ENCODE measurements around the gene CCN5. TPM values are rescaled to one million over a fixed set of nuclear protein-coding genes. Genes with fewer than 3 reads are reported as not detected.
A peak's percentile ranks its signal among the peaks of the same experiment; 100 is the strongest.

Gene CCN5
- total RNA-seq, 1 donor from 2014 or later, result not detected

- H3K4me3 Mint-ChIP-seq, result no peak overlapping the region
- peaks cover 9% of the 10 kb centered on the region for H3K4me1 Mint-ChIP-seq
- H3K27me3 Mint-ChIP-seq, result peaks cover 28% of the 10 kb centered on the region
- H3K27ac Mint-ChIP-seq, result no peak overlapping the region
- H3K36me3 Mint-ChIP-seq (ENCODE audit: low read depth), result no peaks in the 10 kb centered on the region
- H3K9me3 Mint-ChIP-seq, result peaks cover under 1% of the 10 kb centered on the region
- DNase-seq, result no peak
- intact Hi-C loops (cut with micrococcal nuclease), result no loop called here
Observed at GRCh38 chr20:44743916-44744655, 28.9 kb downstream of the CCN5 start.

- H3K27me3 Mint-ChIP-seq, result peaks cover 32% of the 10 kb centered on the region
- no peaks in the 10 kb centered on the region for H3K36me3 Mint-ChIP-seq (ENCODE audit: low read depth)
- peak overlapping the region; percentile 65 for H3K4me3 Mint-ChIP-seq
- no peaks in the 10 kb centered on the region for H3K9me3 Mint-ChIP-seq
- intact Hi-C loops (cut with micrococcal nuclease), result loop anchor here (5.0 kb wide), 1 partner anchor 142 kb away; the partner anchor contains the start of gene YWHAB
- H3K4me1 Mint-ChIP-seq, result peaks cover 9% of the 10 kb centered on the region
- peak overlapping the region; percentile 59 for H3K27ac Mint-ChIP-seq
- no peak for DNase-seq
Observed at GRCh38 chr20:44745122-44745597, 30.0 kb downstream of the CCN5 start.

GRCh38 chr20:44745598-44746366, 30.6 kb downstream of the CCN5 start, which contains the start of gene KCNK15:
KCNK15 (plus strand) TSS chr20:44745865; CDS start chr20:44745911, 46 bp downstream.
- peak; percentile 80 for DNase-seq
- Mint-ChIP-seq H3K9me3 (no peaks in the 10 kb centered on the region), H3K27me3 (peaks cover 32% of the 10 kb centered on the region), H3K27ac (peak within 1 kb of the TSS; percentile 59), H3K4me1 (peaks cover 9% of the 10 kb centered on the region), H3K4me3 (peak within 1 kb of the TSS; percentile 81), H3K36me3 (ENCODE audit: low read depth) (no peaks in the 10 kb centered on the region)
- intact Hi-C loops (cut with micrococcal nuclease), result loop anchor here (5.0 kb wide), 1 partner anchor 142 kb away; the partner anchor contains the start of gene YWHAB

GRCh38 chr20:44746367-44747165, 31.4 kb downstream of the CCN5 start:
- no peak for DNase-seq
- H3K27me3 Mint-ChIP-seq, result peaks cover 34% of the 10 kb centered on the region
- H3K27ac Mint-ChIP-seq, result peak overlapping the region; percentile 55
- intact Hi-C loops (cut with micrococcal nuclease), result loop anchor here (1.0 to 5.0 kb wide), 2 partner anchors 121 to 141 kb away; partner anchors contain the start of gene YWHAB
- H3K9me3 Mint-ChIP-seq, result no peaks in the 10 kb centered on the region
- no peaks in the 10 kb centered on the region for H3K36me3 Mint-ChIP-seq (ENCODE audit: low read depth)
- H3K4me3 Mint-ChIP-seq, result peak overlapping the region; percentile 81
- H3K4me1 Mint-ChIP-seq, result peaks cover 9% of the 10 kb centered on the region

- H3K36me3 Mint-ChIP-seq (ENCODE audit: low read depth), result no peaks in the 10 kb centered on the region
- peak; percentile 87 for DNase-seq
- peaks cover 30% of the 10 kb centered on the region for H3K27me3 Mint-ChIP-seq
- H3K9me3 Mint-ChIP-seq, result no peaks in the 10 kb centered on the region
- peak overlapping the region; percentile 7 for H3K4me3 Mint-ChIP-seq
- H3K27ac Mint-ChIP-seq, result peak overlapping the region; percentile 34
- peaks cover 9% of the 10 kb centered on the region for H3K4me1 Mint-ChIP-seq
- intact Hi-C loops (cut with micrococcal nuclease), result loop anchor here (1.0 to 5.0 kb wide), 2 partner anchors 120 to 140 kb away; partner anchors contain the start of gene YWHAB
Observed at GRCh38 chr20:44747166-44748004, 32.2 kb downstream of the CCN5 start.

- intact Hi-C loops (cut with micrococcal nuclease), result loop anchor here (5.0 kb wide), 1 partner anchor 139 kb away; the partner anchor contains the start of gene YWHAB
- Mint-ChIP-seq H3K4me3 (no peak overlapping the region), H3K4me1 (peaks cover 9% of the 10 kb centered on the region), H3K9me3 (no peaks in the 10 kb centered on the region), H3K36me3 (ENCODE audit: low read depth) (no peaks in the 10 kb centered on the region), H3K27me3 (peaks cover 30% of the 10 kb centered on the region), H3K27ac (no peak overlapping the region)
- DNase-seq, result no peak
Observed at GRCh38 chr20:44748005-44748370, 32.8 kb downstream of the CCN5 start.

GRCh38 chr20:44750081-44750805, 35.1 kb downstream of the CCN5 start:
- peaks cover 7% of the 10 kb centered on the region for H3K4me1 Mint-ChIP-seq
- intact Hi-C loops (cut with micrococcal nuclease), result no loop called here
- H3K36me3 Mint-ChIP-seq (ENCODE audit: low read depth), result no peaks in the 10 kb centered on the region
- H3K27ac Mint-ChIP-seq, result no peak overlapping the region
- H3K9me3 Mint-ChIP-seq, result no peaks in the 10 kb centered on the region
- DNase-seq, result peak; percentile 68
- no peak overlapping the region for H3K4me3 Mint-ChIP-seq
- peaks cover 16% of the 10 kb centered on the region for H3K27me3 Mint-ChIP-seq

GRCh38 chr20:44752099-44752931, 37.1 kb downstream of the CCN5 start:
- H3K27ac Mint-ChIP-seq, result no peak overlapping the region
- DNase-seq, result no peak
- H3K36me3 Mint-ChIP-seq (ENCODE audit: low read depth), result no peaks in the 10 kb centered on the region
- peaks cover 1% of the 10 kb centered on the region for H3K4me1 Mint-ChIP-seq
- intact Hi-C loops (cut with micrococcal nuclease), result no loop called here
- peaks cover 10% of the 10 kb centered on the region for H3K27me3 Mint-ChIP-seq
- no peaks in the 10 kb centered on the region for H3K9me3 Mint-ChIP-seq
- no peak overlapping the region for H3K4me3 Mint-ChIP-seq

- Mint-ChIP-seq H3K4me1 (no peaks in the 10 kb centered on the region), H3K27ac (no peak overlapping the region)
- intact Hi-C loops (cut with micrococcal nuclease), result no loop called here
Observed at GRCh38 chr20:44754554-44754953, 39.4 kb downstream of the CCN5 start.

GRCh38 chr20:44756011-44756688, 41.0 kb downstream of the CCN5 start:
- H3K4me1 Mint-ChIP-seq, result no peaks in the 10 kb centered on the region
- no peaks in the 10 kb centered on the region for H3K9me3 Mint-ChIP-seq
- no peak for DNase-seq
- H3K27me3 Mint-ChIP-seq, result peaks cover 7% of the 10 kb centered on the region
- intact Hi-C loops (cut with micrococcal nuclease), result no loop called here
- no peak overlapping the region for H3K4me3 Mint-ChIP-seq
- no peak overlapping the region for H3K27ac Mint-ChIP-seq
- H3K36me3 Mint-ChIP-seq (ENCODE audit: low read depth), result no peaks in the 10 kb centered on the region

More at GRCh38 chr20:44754554-44754953, 39.4 kb downstream of the CCN5 start:
- Mint-ChIP-seq H3K4me3 (no peak overlapping the region), H3K27me3 (peaks cover 2% of the 10 kb centered on the region), H3K36me3 (ENCODE audit: low read depth) (no peaks in the 10 kb centered on the region), H3K9me3 (no peaks in the 10 kb centered on the region)
- DNase-seq, result no peak

- Mint-ChIP-seq H3K4me1 (no peaks in the 10 kb centered on the region), H3K4me3 (no peak overlapping the region), H3K36me3 (ENCODE audit: low read depth) (no peaks in the 10 kb centered on the region), H3K27me3 (peaks cover 6% of the 10 kb centered on the region), H3K27ac (no peak overlapping the region), H3K9me3 (no peaks in the 10 kb centered on the region)
- no peak for DNase-seq
- intact Hi-C loops (cut with micrococcal nuclease), result no loop called here
Observed at GRCh38 chr20:44756956-44757355, 41.8 kb downstream of the CCN5 start.
